GM12875 (cell line): ENCODE measurements around the gene CEP95.

Source experiments
- H3K4me3 ChIP-seq: one replicate; pipeline ENCODE4 v1.5.1; 2011; ENCODE audit warnings: low read depth, low read length, control low read depth
- TF ChIP-seq, protein P1 (sequence below): IDR thresholded peaks from 2 replicates; pipeline ENCODE4 v1.5.1; 2011; ENCODE audit warnings: low read depth, mild to moderate bottlenecking, control low read depth, inconsistent platforms, low read length, moderate library complexity, borderline replicate concordance; ENCODE audit not compliant: insufficient read depth

The CEP95 gene

GRCh38 chr17:64546716-64547115, 39.9 kb downstream of the CEP95 start:
- H3K4me3 ChIP-seq = no peak overlapping the region
- TF ChIP-seq, protein P1, sequence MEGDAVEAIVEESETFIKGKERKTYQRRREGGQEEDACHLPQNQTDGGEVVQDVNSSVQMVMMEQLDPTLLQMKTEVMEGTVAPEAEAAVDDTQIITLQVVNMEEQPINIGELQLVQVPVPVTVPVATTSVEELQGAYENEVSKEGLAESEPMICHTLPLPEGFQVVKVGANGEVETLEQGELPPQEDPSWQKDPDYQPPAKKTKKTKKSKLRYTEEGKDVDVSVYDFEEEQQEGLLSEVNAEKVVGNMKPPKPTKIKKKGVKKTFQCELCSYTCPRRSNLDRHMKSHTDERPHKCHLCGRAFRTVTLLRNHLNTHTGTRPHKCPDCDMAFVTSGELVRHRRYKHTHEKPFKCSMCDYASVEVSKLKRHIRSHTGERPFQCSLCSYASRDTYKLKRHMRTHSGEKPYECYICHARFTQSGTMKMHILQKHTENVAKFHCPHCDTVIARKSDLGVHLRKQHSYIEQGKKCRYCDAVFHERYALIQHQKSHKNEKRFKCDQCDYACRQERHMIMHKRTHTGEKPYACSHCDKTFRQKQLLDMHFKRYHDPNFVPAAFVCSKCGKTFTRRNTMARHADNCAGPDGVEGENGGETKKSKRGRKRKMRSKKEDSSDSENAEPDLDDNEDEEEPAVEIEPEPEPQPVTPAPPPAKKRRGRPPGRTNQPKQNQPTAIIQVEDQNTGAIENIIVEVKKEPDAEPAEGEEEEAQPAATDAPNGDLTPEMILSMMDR = no peak

DNA sequence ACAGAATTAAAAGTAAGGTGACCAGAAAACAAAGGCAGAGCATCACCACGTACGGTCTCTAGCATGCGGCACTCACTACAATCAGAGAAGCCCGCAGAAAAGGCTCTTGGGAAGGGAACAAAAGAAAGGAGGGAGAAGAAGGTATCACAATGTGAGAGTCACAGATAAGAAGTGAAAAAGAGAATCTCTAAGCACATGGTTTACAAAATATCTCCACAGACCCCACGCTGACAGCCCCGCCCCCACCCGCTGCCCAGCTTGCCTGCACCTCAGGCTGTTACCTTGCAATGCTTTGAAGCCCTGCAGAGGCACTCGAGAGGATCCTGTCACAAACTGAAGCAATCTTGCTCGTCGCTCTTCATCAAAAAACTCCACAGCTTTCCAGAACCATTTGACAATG, 40.5 kb downstream of the CEP95 start:
- TF ChIP-seq, protein P1 = no peak
- no peak overlapping the region for H3K4me3 ChIP-seq

DNA sequence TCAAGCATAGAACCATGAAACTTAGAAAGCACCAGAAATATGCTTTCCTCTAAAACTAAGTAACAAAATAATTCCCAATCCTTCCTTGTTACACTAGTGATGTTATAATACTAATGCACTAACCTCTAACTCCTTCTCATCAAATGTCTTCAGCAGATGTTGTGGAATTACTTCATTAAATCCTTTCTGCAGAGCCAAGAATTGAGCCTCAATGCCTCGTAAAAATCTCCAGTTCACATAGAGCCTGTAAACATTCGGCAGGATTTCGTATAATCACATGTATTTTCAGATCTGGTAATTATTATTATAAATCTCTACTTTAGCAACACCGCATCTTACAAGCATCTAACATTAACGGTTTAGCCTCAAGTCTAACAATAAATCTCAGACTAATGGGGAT, 44.7 kb downstream of the CEP95 start:
- TF ChIP-seq, protein P1 = no peak
- H3K4me3 ChIP-seq = no peak overlapping the region

DNA sequence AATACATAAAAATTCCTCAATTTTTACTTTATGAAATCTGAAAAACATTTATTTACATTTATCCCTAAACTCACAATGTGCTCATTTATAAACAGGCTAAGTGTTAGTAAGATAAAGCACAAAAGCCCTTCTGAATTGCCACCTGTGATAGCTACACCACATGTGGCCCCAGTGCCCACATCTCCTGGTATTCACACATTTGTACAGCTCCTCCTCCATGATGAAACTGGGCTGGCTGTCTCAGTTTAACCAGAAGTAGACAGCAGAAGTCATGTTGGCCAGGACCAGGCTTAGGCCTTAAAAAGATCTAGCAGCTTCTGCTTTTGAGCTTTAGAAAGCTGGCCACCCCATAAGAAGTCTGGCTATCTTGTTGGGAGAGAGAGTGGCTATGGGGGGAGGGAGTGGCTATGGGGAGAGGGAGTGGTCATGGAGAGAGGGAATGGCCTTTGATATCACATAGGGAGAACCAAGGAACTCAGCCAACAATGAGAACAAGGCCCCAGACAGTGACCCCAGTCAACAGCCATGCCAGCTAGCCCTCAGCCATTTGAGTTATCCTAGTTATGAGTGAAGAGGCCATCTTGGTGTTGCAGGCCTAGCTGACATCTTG, 47.4 kb downstream of the CEP95 start:
- no peak overlapping the region for H3K4me3 ChIP-seq
- TF ChIP-seq, protein P1 = no peak

DNA sequence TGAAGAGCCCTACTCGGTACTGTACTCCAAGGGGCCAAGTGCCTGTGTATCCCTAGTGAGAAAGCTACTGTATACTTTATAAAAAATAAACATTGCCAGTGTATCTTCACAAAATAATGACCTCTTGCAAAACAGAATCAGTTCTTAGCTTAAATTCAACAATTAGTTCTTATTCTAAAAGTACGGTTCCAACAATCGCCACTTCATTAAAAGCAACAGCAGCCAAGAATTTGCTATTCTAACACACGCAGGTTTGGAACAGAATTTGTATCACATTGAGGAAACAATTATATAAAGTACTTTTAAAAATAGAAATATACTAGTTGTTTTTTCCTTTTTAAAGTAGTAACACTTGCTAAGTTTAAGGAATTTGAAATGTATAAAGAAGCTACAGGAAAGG, 48.5 kb downstream of the CEP95 start:
- TF ChIP-seq, protein P1 = no peak
- H3K4me3 ChIP-seq = no peak overlapping the region

DNA sequence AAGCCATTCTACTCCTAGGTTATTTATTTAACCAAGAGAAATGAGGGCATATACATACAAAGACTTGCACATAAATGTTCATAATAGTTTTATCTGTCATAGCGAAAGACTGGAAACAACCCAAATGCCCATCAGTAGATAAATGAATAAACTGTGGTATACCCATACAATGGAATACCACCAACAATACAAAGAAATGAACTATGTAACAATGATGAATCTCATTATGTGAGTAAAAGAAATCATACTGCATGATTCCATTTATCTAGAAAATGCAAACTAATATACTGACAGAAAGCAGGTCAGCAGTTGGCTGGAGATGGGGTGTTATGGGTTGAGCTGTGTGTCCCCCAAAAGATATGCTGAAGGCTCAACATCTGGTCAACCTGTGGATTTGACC, 57.3 kb downstream of the CEP95 start:
- no peak overlapping the region for H3K4me3 ChIP-seq
- TF ChIP-seq, protein P1 = no peak

DNA sequence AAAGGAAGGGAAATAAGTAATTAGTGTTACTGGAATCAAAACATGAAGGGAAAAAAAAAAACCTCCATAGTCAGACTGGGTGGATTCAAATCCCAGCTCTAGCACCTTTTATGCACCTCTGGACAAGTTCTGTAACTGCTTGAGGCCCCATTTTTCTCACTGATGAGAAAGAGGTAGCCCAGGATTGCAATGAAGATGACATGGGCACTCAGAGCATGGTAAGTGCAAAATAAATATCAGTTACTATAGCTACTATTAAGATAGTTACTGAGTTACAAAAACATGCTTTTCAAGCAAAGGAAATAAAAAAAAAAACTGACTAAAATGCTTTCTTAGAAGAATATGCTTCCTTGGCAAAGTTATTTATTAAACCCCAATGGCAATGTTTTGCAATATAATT, 58.8 kb downstream of the CEP95 start:
- no peak overlapping the region for H3K4me3 ChIP-seq
- TF ChIP-seq, protein P1 = no peak
